GM06990 (cell line): Measurements from ENCODE around the gene AKTIP.

Experiments
- DNase-seq: peaks from one replicate; pipeline ENCODE4 v3.0.0-alpha.2; 2011; ENCODE audit not compliant: insufficient read length; ENCODE audit errors: extremely low read depth
- H3K27me3 ChIP-seq: replicated peaks from 2 replicates; pipeline ENCODE4 v1.6.0; 2011; ENCODE audit warnings: low read length; ENCODE audit not compliant: control insufficient read depth, insufficient read depth
- H3K36me3 ChIP-seq: 2 replicates; pipeline ENCODE4 v1.5.1; 2011; ENCODE audit warnings: low read length; ENCODE audit not compliant: control insufficient read depth, insufficient read depth
- H3K4me3 ChIP-seq: replicated peaks from 2 replicates; pipeline ENCODE4 v1.5.1; 2011; ENCODE audit warnings: low read depth, mild to moderate bottlenecking, control low read depth, low read length
- CTCF ChIP-seq: IDR thresholded peaks from 2 replicates; pipeline ENCODE4 v1.5.1; 2011; ENCODE audit warnings: low read length, control low read depth, mild to moderate bottlenecking, inconsistent platforms; ENCODE audit not compliant: insufficient read depth, poor library complexity, severe bottlenecking

The AKTIP gene

GRCh38 chr16:53498984-53499383 is 4.0 kb downstream of the AKTIP start:
- Histone ChIP-seq H3K36me3 (peaks cover 14% of the 10 kb centered on the region), H3K4me3 (no peak overlapping the region), H3K27me3 (no peaks in the 10 kb centered on the region)
- TF ChIP-seq CTCF = no peak
- DNase-seq = no peak

GRCh38 chr16:53495325-53495724 is 7.7 kb downstream of the AKTIP start:
- peaks cover 20% of the 10 kb centered on the region for H3K36me3 ChIP-seq
- H3K27me3 ChIP-seq = no peaks in the 10 kb centered on the region
- DNase-seq = no peak
- no peak overlapping the region for H3K4me3 ChIP-seq
- no peak for TF ChIP-seq CTCF

DNA sequence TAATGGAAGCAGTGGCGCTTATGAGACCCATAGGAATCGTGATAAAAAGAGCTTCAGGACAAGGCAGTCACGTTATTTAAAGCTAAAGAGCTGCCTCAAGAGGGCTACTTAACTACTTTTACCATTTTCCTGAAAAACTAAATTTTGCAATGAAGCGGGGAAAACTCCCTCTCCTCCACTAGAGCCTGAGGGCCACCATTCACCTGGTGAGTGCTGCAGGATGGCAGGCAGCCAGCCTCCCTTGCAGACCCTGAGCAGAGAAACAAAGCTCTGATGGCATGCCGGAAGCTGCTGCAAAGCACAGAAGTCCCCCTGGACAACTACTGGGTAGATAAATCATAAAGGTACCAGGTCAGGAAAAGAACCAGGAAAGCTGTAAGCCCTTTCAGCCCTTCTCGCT is 8.4 kb downstream of the AKTIP start:
- H3K27me3 ChIP-seq = no peaks in the 10 kb centered on the region
- H3K36me3 ChIP-seq = peaks cover 20% of the 10 kb centered on the region

GRCh38 chr16:53492503-53492902 is 10.5 kb downstream of the AKTIP start:
- Histone ChIP-seq H3K27me3 (no peaks in the 10 kb centered on the region), H3K36me3 (peaks cover 20% of the 10 kb centered on the region), H3K4me3 (no peak overlapping the region)
- DNase-seq = no peak
- no peak for TF ChIP-seq CTCF

More for the DNA sequence above, 8.4 kb downstream of the AKTIP start:
- H3K4me3 ChIP-seq = no peak overlapping the region
- DNase-seq = no peak
- no peak for TF ChIP-seq CTCF

DNA sequence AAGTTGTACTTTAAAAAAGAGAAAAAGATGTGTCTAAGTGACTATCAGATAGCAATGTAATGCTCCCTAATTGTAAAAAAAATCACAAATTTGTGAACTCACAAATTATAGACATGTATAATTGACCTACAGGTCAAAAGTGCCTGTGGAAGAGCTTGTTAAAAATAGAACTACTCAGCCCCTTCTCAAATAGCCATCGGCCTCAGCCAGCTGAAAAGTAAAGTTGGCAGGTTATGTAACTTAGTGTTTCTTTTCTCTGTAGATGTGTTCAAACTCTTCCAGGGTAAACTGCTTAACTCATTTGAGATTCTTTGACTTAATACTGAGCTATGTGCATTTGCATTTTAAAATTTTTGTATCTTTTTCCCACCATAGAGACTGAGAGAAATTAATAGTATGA is 13.3 kb downstream of the AKTIP start:
- peaks cover 7% of the 10 kb centered on the region for H3K36me3 ChIP-seq

More for the DNA sequence above, 13.3 kb downstream of the AKTIP start:
- no peaks in the 10 kb centered on the region for H3K27me3 ChIP-seq
- TF ChIP-seq CTCF = no peak
- H3K4me3 ChIP-seq = no peak overlapping the region
- DNase-seq = no peak
